LHCN-M2 (cell line): ENCODE results near the gene CNNM3. TPM values are rescaled to one million over a fixed set of nuclear protein-coding genes. Genes with fewer than 3 reads are reported as not detected.

Experiments used
- DNase-seq: peaks from one replicate; pipeline ENCODE4 v3.0.0-alpha.2; 2012; ENCODE audit warnings: low read depth
- total RNA-seq: library from RNA; depleted of rRNA; stranded (reverse); fragments of >200 nt; gene quantifications from 2 replicates; pipeline ENCODE4 v1.2.3, GENCODE V29; 2014

The CNNM3 gene
- total RNA-seq, 1 experiment from 2014 or later: 3.4 TPM

DNA sequence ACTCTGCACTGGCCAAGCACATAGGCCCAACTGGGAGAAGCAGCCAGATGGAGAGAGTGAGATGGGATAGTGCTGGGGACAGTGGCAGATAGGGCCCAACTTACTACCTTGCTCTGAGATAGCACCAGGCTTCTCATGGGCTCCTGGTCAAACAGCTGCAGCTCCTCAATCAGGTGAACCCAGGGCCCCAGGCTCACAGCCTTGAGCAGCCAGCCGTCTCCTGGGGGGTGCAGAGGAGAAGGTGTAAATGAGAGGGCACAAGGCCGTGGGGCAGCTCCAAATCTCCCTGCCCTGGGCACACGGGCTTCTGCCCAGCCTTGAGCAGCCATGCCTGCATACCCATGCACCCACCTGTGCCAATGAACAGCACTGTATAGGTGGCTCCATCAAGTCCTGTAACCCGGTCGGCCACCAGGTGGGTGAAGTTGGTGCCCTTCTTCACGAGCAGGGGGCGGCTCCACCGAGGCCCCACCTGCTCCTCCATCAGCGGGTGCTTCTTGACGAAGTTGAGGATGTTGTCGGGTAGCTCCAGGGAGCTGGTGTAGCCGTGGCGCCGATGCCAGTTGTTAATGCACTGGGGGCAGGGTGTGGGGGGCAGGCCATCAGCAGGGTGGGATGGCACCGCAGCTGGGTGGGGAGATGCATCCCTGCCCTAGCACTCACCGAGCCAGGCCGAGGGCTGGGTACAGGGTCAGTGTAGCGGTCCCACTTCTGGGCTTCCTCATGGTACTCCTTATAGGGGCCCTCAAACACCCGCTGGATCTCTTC is 47.7 kb downstream of the CNNM3 start:
- DNase-seq: no peak

DNA sequence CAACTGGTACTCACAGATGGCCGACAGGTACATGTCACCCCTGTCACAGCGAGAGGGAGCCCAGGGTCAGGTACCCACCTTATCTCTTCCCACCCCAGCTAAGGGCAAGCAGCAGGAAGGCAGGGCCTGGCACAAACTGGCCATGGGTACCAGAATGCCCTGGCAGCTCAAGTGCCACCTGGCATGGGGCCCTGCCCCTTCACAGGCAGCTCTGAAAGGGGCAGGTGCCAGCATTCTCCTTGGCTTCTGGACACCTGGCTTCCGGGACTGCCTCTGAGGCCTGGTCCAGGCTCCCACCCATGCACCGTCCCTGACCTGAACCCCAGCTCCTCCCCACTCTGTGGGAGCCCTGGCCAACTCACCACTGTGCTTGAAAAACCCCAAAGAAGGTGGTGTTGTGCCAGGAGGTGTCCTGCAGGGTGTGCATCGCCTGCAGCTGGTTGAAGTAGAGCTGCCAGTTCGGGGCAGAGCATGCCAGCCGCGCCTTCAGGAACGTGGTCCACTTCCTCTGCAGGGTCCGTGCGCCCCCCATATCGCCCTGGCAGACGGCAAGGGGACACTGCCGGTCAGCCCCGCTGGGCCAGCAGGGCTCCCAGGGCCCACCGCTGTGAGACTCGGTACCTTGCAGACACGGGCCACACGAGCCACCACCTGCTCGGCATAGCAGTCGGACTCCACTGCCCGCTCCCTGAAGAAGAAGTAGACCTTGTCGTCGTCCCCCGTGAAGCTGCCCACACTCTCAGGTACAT is 48.4 kb downstream of the CNNM3 start:
- DNase-seq: no peak

DNA sequence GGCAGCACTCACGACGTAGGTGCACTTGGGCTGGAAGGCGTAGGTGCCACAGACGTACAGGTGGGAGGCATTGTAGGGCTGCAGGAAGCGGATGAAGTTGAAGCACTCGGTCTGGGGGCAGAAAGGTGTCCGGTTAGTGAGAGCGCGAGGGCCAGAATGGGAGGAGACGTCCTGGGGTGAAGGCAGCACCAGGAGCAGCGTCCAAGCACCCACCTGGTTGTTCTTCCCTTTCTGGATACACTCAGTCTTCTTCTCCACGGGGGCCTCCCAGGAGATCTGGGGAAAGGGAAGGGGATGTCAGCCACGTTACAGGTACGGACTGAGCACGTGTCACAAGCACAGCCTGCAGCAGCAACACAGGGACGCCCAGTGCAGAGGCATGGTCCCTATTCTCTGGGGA is 49.6 kb downstream of the CNNM3 start:
- no peak for DNase-seq

DNA sequence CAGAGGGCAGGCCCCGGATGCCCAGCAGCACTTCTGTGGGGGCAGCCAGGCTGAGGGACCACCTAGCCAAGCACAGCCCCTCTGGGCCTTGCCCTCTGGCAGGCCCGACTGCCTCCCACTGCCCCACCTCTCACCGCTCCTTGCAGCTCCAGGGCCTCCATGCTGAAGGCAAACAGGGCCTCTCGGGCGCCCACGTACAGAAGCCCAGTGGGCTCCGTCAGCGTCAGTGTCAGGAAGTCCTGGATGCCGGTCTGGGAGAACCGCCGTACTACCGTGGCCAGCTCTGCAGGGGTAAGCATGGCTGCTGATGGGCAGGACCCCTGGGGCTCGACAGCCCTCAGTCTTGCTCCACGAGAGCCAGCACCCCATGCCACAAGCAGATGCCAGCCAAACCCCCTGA is 50.1 kb downstream of the CNNM3 start:
- no peak for DNase-seq

DNA sequence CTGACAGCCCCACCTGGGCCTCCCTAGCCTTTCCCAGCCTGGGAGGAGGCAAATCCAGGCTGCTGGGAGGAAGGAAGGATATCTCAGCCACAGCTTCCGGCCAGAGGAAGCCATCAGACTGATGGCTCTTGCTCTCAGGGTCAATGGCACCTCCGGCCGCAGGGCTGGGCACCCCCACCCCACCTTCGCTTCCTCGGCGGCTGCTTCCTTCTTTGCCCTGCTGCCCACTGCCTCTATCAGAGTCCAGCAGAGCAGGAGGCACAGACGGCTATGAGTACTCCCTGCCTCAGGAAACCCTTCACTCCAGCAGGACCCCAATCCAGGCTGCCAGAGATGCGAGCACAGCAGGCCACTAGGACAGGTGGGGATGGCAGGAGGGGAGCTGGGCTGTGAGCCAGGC is 50.5 kb downstream of the CNNM3 start:
- no peak for DNase-seq

DNA sequence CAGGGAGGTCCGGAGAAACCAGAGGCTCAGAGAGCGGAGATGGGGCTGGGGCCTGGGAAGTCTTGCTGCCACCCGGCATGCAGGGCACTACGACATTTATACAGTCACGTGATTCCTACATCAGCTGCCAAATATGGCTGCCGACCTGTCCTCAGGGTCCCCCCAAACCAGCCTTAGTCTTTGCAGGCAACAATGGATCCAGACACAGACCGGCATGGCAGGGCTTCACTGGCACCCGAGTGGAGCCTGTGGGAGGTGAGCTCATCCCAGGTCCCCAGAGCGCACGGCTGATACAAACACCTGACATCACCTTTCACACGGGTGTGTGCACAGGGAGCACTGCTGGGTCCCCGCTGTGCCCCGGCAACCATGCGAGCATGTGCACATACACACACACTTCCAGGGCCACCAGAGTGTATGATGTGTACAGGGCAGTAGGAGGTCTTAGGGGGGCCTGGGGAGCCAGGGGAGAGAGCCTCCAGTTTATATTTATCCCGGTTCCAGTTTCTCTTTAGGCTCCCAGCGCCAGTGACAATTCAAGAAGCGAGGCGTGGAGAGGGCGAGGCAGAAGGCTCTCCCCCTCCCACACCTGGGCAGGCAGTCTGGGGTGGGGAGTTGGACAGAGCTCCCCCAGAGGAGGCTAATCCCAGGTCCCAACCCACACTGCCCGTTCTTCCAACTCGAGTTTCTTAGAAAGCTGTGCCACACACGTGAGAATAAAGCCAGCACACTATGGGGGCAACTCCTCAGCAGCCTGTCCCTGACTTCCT is 51.1 kb downstream of the CNNM3 start:
- DNase-seq: no peak

DNA sequence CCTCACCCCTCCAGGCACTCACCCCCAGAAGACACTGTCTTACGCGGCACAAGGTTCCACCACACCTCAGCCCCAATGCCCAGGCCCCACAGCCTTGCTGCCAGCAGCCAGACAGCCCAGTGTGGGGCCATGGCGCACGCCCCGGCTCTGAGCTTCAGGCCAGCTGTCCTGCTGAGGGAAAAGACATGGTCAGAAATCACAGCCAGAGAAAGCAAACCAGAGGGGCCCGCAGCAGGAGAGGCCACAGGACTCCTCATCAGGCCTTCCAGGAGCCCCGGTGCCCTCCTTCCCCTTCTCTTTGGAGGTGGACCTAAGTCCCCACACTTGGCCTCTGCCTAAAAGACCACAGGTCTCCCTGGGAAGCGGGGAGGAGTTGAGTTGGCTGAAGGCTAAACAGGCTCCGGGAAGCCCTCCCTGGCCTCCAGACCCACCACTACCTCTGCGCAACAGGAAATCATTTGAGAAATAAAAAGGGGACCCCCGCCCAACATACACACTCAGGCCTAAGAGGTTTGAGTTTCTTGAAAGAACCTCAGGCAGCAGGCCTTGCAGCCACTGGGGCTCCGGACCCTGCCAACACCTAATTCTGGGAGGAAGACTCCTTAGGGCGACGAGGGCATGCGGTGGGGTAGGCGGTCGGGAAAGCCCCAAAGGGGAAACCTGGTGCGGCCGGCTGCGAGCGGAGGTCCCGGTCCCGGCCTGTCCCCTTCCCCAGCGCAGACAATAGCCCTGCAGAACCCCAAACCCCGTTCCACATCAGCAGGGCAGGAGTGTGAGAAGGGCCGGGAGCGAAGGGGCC is 51.9 kb downstream of the CNNM3 start:
- DNase-seq: no peak

DNA sequence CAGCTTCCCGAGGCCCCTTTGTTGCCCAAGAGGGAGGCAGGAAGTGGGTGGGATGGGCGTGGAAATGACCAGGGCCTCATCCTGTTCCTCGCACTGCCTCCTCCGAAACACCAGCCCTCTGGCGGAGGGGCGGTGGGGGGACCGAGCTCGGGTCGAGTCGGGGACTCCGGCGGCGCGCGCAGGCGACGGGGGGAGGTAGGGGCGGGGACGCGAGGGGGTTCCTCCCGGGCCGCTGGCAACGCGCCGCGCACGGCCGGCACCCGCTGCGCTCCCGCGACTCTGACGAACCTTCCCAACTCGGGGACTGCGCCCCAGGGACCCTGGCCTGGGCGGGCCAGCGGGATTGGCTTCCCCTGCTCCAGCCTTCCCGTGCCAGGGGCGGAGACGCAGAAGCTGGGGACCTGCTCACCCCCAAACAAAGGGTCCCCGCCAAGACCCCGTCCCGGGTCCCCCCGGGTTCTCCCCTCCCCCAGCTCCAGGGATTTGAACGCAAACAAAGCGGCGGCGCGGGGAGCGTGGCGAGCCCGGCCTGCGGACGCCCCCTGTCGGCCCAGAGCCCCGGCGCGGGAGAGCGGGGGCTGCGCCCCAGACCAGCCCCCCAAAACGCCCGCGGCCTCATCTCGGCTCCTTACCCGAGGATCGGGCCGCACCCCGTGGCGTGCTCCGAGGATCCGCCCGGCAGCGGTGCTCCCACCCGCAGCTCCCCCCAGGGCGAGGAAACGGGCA is 52.6 kb downstream of the CNNM3 start:
- peak; percentile 90 for DNase-seq

DNA sequence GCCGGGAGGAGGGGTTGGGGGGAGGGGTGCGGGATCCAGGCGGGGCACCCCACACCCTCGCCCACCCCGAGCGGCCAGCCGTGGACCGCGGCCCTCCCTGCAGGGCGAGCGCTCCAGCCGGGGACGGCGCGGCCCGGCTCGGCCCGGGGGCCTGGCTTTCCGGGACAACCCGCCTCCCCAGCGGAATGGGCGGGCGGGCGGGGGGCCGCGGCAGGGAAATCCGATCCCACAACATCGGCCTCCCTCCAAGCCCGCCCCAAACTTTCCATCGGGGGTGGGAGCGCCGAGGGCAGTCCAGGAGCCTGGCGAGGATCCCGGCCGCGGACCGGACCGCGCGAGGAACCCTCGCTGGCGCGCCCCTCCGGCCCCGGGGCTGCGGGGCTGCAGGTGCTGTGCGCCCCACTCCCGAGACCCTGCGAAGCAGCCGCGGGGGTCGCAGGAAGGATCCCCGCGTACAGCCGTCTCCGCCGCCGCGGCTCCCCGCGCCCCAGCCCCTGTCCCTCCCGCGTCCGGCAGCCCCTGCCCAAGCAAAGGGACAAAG is 53.3 kb downstream of the CNNM3 start:
- DNase-seq: peak; percentile 60

DNA sequence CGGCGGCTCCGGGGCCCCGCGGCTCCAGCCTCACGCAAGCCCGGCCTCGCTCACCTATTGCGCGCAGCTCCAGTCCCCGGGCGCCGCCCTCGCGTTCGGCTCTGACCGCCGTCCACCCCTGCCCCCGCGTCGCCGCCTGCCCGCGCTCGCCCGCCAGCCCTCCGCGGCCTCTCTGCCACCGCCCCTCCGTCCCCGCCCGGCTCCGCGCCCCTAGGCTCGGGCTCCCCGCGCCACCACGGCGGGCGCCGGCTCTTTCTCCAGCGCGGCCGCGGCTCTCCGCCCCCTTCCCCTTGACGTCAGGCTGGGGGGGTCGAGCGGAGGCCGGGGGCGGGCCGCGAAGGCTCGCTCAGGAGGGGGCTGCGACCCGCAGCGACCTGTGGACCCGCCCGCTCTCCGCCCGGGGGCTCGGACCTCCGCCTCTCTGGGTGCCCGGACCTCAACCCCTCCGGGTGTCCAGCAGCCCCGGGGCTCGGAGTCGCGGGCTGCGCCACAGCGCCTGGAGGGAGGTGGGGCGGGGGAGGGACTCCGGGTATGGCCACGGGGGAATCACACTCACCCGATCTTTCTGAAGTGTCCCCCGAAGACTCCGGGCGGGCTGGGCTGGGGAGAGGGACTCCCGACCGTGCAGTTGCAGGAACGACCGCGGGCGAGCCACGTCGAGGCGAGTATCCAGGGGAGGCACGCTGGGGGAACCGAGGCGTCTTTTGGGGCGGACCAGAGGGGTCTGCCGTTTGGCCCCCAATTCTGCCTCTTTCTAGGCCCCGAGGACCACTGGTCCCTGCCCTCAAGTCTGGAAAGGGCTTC is 54.0 kb downstream of the CNNM3 start, which contains the start of gene SEMA4C:
TSS of gene SEMA4C (minus strand) at position 259 of the 804 bp plus-strand sequence. CDS start 2,194 bp downstream, outside the sequence.
- peak; percentile 62 for DNase-seq

DNA sequence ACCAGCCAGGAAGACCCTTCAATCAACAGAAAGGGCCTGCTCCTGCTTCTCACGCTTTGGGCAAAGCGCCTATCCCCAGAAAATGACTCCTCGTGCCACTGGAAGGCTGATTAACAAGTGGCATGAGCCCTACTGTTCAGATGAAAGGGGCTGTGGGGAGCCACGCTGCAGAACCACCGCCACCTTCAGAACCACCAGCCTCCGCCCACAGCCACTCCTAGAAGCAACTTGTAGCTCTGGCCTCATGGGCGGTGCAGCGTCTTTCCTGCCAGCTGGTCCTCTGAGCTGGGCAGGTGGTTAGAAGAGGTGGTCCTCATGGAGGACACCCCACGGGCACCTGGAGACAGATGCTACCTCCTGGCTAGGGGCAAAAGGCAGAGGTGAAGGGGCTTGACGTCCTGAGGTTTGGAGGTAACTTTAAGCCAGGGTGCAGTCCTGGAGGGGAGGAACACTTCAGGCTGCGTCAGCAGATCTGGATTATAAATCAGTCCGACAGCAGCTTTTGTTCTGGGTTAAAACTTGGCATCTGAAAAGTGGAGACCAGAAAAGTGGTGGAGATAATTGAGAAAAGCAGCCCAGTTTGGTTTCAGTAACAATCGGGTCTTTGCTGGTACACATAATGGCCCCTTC is 54.7 kb downstream of the CNNM3 start:
- peak; percentile 61 for DNase-seq

DNA sequence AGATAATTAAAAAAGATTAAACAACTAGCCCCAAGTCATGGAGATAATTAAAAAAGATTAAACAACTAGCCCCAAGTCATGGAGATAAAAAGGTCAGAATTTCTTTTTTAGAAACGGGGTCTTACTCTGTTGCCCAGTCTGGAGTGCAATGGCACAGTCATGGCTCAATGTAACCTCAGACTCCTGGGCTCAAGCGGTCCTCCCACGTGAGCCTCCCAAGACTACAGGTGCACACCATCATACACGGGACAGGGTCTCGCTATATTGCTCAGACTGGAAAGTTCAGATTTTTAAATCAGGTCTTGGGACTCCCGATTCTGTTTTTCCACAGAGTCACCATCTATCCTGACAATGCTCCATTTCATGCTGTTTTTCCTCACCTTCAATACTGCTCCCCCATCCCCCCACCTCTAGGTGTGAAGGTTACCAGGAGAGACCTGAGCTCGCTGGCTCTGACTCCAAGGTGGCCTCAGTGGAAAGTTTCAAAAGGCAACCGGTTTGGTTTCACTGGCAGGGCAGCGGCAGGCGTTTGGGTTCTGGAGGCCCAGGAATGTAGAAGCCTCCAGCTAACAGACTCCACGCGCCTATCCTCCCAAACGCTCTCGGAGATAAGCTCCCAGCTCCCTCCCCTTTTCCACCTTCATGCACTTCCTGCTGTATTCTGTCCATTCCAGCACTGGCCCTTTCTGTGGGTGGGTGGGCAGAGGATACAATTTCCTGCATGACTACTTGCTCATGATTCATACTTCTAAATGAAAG is 56.7 kb downstream of the CNNM3 start:
- DNase-seq: peak; percentile 54

DNA sequence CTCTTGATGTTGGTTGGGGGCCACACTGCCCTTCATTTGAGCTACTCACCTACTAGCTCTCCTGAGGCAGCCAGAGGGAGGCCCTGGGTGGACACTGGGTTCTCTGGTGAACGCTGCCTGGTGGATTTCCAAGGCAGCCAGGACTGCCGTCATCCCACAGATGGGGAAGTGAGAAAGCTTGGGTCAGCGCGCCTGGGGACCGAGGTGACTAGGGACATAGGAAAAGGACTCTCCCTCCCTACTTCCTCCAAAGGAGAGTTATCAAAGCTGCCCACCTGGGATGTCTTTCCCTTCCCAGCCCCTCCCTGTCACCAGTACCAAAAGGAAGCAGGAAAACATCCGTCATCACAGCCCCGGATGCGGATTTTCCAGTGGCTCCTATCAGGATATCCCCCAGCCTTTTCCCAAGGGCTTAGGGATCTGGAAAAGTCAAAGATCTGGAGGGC is 57.6 kb downstream of the CNNM3 start:
- DNase-seq: no peak

DNA sequence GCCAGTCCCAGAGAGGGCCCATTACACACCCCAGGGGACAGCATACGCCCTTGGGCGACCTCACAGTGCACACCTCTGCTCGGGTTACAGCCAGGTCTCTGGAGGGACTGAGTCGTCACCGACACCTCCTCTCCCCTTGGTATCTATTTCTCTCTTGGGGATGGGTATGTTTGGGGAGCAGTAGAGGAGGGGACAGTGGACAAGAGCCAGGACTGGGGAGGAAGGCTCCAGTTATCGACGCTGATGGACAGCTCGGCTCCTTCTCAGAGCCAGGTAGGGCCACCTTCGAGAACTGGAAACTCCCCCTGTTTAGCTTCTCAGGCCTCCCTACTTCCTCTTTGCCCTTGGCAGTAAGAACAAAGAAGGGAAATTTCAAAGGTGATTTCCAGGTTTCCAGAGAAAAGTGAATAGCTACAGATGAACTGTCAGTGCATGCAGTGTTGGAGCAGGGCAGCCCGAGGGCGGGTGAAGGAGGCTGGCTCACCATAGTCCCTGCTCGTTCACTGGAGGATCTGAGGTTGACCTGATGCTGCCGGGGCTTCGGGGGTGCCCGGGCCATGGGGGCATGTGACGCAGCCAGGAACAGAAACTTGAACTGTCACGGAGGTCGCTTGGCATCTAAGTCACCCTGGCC is 58.2 kb downstream of the CNNM3 start:
- no peak for DNase-seq

DNA sequence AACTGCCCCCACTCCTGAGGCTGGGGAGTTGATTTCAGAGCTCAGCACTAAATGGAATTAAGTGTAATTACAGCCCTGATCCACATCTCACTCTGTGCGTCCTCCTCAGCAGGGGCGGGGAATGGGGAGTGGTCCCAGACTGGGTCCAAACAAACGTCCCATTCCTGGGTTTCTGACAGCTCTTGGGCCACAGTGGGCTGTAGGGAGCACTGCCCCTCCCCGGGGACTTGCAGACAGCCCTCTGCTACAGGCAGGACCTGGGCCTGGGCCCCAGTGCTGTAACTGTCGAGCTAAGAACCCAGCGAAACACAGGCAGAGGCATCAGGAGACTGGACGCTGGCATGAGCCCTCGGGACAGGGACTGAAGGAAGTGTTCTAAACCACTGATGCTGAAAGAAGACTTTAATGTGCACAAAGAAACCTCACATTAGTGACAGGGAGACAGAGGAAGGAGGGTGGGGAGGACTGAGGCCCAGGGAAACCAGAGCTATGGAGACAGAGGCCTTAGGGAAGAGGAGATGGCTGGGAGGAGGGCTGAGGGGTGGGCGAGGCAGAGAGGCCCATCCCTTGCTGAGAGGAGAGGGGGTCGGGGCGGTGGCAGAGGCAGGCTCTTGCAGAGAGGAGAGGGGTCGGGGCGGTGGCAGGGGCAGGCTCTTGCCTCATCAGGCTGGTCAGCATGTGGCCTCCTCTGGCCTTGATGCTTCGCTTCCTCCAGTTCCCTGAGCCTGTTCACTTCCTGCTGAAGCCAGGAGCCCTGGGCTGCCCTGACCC is 59.6 kb downstream of the CNNM3 start:
- DNase-seq: peak; percentile 67

DNA sequence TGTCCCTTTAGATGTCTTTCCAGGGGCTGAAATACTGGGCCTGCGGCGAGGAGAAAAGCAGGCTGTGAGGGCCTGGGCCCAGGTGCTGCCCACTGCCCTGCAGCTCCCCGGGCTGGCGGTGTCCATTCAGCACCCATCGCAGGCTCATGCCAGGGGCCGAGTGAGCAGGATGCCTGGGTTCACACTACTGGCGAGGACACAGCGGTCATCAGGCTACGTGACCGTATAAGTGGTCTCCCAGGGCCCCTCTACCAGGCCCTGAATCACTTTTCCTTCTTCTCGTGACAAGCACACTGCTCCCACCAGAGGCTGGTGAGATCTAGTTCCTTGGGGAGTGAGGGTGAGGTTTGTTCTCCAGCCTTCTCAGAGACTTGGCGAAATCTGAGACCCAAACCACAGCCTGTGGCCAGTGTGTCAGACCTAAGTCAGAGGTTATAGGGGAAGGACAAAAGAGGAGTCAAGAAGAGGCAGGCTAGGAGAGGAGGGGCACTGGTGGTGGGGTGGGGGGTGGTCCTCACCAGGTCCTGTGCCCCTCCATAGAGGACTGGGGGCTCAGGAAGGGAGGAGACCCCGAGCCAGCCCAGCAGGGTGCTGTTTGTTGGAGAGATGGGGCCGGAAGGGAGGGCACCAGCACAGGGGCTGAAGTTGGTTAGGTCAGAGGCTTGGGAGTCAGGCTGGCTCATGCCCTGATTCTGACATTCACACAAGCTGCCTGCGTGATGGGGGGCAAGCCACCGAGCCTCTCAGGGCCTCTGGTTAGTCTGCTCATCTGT is 60.4 kb downstream of the CNNM3 start:
- DNase-seq: peak; percentile 100
